Measurements from ENCODE around the gene KCNH2.

GRCh38 chr7:150992051-150992640 lies 14.0 kb upstream of the KCNH2 start:
- TF ChIP-seq ZNF639 (CRISPR knock-in tag; conservative IDR thresholded peaks at IDR 0.05) (no peak), ZFP36L1 (CRISPR knock-in tag; IDR thresholded peaks at IDR 0.05) (no peak), KAT2B (IDR thresholded peaks at IDR 0.05; ENCODE audit: borderline replicate concordance, low read depth, low read length) (no peak), NFYB (CRISPR knock-in tag; IDR thresholded peaks at IDR 0.05) (no peak), MTERF4 (CRISPR knock-in tag; IDR thresholded peaks at IDR 0.05) (no peak), SMC3 (IDR thresholded peaks at IDR 0.05; ENCODE audit: low read length) (no peak), CTCF (CRISPR knock-in tag; IDR thresholded peaks at IDR 0.05) (no peak), DDIT3 (CRISPR knock-in tag; IDR thresholded peaks at IDR 0.05) (no peak), AHR (CRISPR knock-in tag; IDR thresholded peaks at IDR 0.05) (no peak), HNF4A (CRISPR knock-in tag; IDR thresholded peaks at IDR 0.05) (no peak)

All from HepG2 (cell line).